GM21723 (cell line): Measurements from ENCODE around the gene BARD1.
A peak's percentile ranks its signal among the peaks of the same experiment; 100 is the strongest.
"Not testable (repeated sequence)": the region's sequence is repeated elsewhere in the genome, so short reads cannot be mapped to it uniquely, and the experiment has no call there.

ENCODE experiments used
- ATAC-seq: cut with Tn5 transposase; IDR thresholded peaks from one replicate; pipeline ENCODE4 v1.9.1; 2021; ENCODE audit warnings: mild to moderate bottlenecking, moderate library complexity; ENCODE audit not compliant: unreplicated experiment

The BARD1 gene

DNA sequence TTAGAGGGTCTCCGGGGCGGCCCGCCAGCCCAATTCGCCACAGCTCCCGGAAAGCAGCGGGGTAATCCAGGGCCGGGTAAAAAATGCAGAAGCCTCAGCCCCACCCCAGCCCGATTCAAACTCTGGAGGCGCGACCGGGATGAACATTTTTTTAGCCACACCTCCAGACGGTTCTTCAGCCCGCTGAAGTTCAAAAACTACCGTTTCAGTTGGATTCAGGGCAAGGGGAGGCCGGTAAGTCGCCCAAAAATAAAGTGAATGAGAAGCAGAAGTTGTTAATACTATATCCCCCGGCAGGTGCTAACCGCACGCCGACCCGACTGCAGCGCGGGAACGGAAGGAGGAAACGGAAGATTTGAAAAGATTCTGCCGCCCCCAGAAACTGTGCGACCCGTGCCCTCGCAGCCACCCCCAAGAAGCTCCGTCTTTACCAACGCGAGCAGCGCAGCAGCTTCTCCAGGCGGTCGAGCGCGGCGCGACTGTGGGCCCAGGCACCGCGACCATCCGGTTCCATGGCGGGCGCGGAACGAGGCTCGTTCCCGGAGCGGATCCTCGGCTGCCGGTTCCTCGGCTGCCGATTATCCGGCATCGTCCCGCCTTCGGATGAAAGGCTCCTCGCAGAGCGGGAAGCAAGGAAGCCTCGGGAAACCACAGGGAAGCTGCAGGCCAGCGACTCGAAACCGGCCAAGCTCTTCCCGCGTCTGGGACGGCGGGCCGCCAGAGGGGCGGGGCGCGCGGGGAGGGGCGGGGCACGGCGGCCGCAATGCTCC is at the start of gene BARD1:
BARD1 (minus strand) TSS at position 703 of the 770 bp plus-strand sequence; CDS start at position 589, 114 bp downstream.
- peak; percentile 32 for ATAC-seq

DNA sequence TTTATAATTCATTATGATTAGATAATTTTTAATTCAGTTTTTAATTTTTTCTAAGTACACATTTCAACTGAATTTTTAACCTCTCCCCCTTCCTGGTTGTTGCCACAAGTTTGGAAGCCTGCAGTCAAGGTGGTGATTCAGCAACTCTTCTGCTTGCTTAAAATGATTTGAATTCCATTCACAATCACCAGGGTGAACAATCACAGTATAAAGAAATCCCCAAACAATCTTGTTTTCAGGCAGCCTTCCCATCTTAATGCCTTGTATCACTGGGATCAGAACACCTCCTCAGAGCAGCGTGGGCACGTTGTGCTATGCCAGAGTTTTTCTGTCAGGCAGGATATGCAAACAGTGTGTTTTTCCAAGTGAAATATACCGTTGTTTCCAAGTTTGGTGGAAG is 46.7 kb upstream of the BARD1 start:
- no peak for ATAC-seq

DNA sequence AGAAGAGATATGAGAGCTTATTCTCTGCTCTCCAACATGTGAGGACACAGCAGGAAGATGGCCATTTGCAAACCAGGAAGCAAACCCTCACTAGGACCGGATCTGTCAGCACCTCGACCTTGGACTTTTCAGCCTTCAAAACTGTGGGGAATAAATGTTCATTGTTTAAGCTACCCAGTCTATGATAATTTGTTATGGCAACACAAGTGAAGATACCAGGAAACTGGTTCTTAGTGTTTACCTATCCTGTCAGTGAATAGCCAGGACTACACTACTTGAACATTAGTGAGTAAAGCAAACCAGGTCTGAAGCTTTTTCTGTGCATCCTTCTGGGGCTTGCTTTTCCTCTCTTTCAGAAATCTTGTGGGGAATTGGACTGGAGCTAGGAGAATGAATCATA is 44.4 kb upstream of the BARD1 start:
- no peak for ATAC-seq

DNA sequence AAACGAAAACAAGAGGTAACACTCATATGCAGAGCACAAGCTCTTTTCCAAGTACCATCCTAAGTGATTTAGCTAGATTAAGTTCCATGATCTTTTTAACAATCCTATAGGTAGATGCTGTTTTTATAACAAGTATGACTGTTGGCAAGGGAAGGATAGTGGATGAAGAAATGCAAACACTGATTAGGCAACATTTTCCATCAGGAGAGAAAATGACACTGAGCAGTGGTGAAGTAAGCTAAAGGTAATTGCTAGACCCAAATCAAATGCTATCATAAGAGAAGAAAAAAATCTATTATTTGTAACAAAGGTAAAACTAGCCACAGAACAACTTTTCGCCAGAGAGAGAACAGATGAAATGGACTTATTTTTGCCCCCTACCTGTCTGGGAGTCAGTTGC is 34.3 kb upstream of the BARD1 start:
- ATAC-seq = no peak

DNA sequence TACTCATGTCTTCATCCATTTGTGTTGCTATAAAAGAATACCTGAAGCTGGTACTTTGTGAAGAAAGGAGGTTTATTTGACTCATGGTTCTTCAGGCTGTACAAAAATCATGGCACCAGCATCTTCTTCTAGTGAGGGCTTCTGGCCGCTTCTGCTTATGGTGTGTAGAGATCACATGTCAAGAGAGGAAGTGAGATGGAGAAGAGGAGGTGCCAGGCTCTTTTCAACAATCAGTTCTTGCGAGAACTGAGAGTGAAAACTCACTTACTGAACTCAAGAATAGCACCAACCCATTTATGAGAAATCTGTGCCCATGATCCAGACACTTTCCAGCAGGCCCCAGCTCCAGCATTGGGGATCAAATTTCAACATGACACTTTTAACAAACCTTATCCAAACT is 30.0 kb upstream of the BARD1 start:
- peak; percentile 81 for ATAC-seq

DNA sequence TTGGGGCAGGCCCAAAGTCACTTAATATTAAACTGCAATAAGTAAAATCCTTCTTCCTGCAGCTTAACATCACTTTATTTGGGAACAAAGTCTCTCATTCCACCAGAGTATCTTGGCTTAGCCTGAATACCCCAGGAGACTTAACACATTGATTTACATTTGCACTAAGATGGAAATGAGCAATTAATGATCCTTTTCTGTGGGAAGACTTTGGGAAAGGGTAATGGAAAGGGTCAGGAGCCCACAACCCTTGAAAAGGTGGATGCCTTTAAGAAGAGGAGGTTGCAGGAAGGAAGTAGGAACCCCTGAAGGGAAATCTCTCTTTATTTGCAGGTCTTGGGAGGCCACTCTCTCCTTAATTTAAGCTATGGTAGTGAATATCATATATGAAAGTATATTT is 28.0 kb upstream of the BARD1 start:
- no peak for ATAC-seq

DNA sequence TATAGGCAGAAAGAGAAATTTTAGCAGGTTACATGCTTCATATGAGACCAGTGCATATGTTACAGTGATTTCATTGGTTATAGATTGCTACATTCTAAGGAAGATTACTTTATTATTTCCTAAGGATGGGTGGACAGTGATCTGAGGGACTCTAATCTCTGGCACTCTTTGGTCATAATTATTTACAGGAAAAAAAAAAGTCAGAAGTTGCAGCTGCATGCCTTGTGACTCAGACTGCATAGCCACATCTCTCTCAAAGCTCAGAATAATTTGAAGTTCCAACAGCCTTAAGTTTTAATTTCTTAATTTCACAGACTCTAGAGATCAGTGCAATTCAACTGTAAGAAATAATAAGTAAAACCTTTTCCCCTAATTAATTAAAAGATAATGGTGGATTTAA is 27.1 kb upstream of the BARD1 start:
- no peak for ATAC-seq

DNA sequence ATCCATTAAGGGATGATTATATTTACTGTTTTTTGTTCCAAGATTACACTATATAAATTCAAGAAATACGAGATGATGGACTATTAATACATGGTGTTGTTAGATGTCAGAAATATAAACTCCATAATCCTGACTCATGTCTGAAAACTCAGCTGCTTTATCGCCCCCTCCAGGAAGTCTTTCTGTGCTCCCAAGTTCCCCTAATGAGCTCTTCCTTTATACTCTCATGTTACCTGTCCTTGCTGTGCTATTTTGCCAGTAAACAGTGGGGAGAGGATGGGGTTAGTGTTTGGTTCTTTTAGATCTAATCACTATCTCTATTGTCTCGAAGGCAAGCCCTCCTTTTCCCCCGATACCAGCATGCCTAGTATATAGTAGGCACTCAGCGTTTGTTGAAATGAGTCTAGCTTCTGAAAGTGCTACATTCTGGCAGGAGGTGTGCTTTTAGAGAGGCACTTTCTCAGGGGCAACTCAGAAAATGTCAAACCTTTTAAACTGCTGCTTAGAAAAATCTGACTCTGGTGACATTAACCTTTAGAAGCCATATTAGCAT is 21.4 kb upstream of the BARD1 start:
- no peak for ATAC-seq

DNA sequence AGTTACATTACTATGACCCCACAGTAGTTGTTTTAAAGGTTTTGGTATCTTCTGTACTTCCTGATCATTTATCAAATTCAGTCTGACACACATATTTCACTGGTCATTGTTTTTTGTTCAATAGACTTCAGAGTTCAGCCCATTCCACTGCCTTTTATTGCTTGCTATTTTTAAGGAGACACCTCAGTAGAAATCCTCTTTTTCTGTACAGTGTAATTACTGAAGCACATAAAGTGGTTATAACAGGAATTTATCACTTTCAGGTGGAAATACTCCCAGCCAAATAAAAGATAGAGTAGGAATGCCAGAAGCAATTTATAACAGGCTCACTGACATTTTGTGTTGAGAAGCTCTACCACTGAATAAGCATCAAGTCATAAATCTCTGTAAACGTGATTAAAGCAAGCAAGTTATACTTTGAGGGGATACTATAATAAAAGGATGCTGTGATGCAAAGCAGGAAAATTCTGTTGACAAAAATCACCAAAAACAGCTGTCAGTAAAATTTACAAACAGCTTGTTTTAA is 6.6 kb upstream of the BARD1 start:
- no peak for ATAC-seq

DNA sequence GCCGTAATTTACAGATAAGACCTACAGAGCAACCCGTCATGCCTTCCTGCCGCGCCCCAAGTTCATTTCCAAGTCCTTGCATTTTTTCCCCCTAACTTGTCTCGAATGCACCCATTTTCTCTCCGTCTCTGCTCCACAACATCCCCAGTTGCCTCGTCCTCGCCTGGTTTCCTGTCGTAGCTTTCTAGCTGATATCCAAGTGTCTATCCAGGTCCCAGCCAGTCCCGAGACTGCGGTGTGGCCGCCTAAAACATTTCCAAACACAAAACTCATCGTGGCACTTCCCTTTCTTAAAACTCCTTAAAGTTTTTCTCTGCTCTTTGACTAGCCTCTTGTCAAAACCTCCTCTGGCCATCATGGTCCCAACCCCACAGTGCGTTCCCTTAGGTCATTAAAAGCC is 1.2 kb upstream of the BARD1 start:
- ATAC-seq = no peak

DNA sequence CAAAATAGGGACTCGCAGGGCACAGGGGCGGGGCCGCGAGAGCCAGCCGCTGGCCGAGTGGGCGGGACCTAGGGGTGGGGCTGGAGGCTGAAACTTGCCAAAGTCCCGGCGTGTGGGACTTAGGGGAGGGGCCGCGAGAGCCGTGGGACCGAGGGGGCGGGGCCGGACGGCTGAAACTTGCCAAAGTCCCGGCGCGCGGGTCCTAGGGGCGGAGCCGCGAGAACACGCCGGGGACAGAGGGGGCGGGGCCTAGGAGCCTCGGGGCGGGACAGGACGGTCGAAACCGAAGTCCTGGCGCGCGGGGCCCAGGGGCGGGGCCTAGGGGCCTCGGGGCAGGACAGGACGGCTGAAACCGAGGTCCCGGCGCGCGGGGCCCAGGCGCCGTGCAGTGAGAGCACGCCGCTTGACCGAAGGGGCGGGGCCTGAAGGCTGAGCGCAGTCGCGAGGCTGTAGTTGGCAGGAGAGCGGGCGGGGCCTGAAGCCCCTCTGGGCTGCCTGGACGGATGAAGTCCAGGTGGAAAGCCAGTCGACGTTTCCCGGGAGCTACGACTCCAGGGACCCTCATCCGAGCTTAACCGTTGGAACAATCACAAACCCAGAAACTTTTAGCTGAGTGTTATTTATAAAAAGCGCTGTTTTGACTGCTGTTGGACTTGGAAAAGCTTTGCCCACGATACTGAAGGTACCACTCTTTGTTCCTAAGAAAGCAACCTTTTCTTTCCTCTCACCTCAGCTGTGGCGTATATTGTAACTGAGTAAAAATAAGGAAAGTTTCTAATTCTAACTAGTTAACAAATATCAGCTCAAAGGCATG is 475 bp upstream of the BARD1 start:
- ATAC-seq = peak; percentile 83

DNA sequence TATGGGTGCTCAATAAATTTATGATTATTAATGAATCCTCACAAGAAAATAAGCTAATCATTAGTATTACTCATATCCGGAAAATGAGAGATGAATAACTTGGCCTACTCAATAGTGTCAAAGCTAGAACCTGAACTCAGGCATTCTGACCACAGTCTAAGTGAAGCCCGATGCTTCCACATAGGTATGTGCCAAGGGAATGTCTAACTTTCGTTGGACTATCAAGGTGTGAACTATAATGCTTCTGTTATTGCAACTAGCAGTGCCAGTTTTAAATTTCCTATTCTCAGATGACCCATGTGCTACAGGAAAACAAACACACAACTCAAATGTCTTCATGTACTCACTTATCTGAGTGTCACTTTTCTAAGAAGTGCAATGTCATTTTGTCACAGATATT is 1.8 kb downstream of the BARD1 start:
- ATAC-seq = no peak

DNA sequence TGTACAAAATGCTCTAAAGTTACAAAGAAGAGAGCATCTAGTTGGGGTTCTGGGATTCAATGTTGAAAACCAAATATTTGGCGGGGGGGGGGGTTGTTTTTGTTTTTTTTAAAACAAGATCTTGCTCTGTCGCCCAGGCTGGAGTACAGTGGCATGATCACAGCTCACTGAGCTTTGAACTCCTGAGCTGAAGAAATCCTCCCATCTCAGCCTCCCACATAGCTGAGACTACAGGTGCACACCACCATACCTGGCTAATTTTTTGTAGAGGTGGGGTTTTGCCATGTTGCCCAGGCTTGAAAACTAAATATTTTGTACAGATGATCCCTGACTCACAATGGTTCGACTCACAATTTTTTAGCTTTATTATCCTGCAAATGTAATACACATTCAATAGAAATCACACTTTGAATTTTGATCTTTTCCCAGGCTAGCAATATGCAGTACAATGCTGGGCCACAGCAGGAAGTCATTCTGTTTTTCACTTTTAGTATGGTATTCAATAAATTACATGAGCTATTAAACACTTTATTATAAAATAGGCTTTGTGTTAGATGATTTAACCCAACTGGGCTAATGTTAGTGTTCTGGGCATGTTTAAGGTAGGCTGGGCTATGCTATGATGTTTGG is 7.6 kb downstream of the BARD1 start:
- no peak for ATAC-seq

DNA sequence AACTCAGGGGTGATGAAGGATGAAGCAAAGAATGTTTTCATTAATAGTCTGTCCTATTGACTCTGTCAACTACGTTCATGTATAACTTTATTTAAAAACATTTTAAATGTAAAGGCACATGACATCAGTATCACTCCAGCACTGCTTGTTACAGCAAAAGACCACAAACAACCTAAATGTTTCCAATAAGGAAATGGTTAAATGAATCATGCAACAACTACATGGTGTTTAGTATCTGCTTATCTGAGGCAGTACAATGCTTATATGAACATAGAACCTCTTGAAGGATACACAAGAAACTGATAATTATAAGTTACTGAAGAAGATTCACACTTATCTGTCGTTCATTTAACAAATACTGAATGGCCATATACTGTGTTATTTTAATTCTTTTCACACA is 8.4 kb downstream of the BARD1 start:
- ATAC-seq = no peak

DNA sequence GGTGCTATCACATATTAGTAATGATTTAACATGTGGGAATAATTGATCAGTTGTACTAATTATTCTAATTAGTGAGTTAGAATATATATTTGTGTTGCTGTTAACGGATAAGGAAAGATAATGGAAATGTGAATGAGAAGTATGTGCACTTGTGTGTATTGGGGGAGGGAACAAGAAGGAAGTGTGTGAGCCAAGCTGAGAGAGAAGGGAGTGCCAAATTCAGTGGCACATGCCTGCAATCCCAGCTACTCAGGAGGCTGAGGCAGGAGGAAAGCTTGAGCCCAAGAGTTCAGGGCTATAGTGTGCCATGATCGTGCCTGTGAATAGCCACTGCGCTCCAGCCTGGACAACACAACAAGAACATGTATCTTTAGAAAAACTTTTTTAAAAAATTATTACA is 9.3 kb downstream of the BARD1 start:
- ATAC-seq = no peak

DNA sequence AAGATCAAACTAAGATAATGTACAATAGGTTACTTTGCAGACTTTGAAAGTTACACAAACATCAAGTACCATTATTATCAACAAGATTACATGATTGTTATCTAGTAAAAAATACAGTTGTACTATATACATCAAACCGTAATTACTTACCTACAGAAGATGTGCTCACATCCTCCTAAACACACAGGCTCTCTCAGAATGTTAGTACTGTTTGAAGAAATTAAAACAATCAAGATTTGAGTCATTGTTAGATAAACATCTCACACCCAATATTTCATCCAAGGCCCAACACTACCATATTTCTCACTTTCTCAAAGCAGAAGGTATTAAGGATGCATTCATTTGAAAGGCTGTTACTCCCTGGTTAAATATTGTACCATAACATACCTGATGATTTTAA is 12.6 kb downstream of the BARD1 start:
- no peak for ATAC-seq

DNA sequence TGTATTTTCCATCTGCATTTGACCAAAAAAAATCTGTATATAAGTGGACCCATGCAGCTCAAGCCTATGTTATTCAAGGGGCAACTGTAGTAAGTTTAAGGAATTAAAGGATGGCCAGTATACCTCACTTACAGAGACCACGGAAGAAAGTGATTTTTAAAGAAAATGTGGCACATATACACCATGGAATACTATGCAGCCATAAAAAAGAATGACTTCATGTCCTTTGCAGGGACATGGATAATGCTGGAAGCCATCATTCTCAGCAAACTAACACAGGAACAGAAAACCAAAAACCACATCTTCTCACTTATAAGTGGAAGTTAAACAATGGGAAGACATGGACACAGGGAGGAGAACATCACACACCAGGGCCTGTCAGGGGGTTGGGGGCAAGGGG is 26.3 kb downstream of the BARD1 start:
- not testable (repeated sequence) for ATAC-seq

DNA sequence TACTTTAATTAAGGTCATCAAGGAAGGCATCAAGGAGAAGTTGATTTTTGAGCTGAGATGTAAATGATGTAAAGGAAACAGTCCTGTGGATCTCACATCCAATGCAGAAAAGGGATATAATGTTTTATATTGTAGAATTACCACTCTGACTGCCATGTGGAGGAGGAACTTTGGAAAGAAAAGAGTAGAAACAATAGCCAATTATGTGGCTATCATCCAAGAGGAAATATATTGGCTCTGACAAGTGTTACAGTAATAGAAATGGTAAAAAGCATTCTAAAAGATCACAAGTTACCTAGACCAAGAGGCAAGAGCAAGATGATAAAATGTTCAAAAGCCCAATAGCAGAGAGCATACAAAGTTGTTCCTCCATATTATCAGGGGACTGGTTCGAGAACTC is 26.8 kb downstream of the BARD1 start:
- ATAC-seq = no peak

DNA sequence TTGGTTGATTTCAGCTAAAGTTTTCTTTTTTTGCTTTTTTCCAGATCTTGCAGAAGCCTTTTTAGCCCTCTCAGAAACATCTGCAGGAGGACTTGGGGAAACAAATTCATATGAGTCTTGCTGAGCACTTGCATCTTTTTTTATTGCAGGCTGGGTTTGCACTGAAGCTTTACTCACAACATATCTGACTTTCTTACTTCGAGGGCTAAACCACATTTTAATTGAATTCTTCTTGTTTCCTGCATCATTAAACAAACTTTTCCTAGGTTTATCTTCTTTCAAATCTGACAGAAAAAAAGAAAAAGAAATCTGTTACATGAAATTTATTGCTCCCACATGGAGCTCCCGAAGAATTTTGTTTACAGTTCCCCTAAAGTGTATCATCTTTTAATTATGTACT is 28.3 kb downstream of the BARD1 start:
- no peak for ATAC-seq

DNA sequence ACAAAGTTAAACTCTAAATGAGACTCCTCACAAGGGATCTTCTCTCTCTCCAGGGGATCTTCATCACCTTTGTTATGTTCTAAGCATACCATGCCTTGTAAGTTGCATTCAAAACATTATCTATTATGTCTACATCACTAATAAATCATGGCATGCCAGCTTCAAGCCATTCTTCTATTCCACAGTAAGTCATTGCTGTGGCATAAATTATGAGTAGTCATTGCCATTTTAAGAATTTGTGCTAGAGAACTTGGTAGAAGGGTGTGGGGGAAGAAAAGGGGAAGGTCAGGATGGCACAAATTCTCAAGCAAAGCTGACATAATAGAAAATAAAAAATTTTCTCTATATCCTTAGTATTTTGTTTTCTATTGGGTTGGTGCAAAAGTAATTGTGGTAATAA is 33.5 kb downstream of the BARD1 start:
- ATAC-seq = no peak

DNA sequence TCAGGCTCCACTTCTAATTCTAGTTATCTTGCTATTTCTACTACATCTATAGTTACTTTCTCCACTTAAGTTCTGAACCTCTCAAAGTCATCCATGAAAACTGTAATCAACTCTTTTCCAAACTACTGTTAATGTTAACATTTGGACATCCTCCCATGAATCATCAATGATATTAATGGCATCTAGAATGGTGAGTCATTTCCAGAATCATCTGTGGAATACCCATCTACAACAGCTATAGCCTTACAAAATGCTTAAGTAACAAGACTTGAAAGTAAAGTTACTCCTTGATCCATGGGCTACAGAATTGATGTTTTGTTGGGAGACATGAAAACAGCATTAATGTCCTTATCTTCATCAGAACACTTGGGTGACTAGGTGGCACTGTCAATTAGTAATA is 35.4 kb downstream of the BARD1 start:
- ATAC-seq = no peak
